Stimulated activated CD8-positive, alpha-beta memory T cell treated with anti-CD3 and anti-CD28 coated beads, Interleukin-12 subunit alpha, Interleukin-12 subunit beta, amount 100 ng/mL, for 24 hours (primary cell): ENCODE measurements around the gene TMEM203.

ENCODE experiments used
- DNase-seq: peaks from one replicate; pipeline ENCODE4 v3.0.0-alpha.2; 2020; ENCODE audit errors: extremely low read depth

Gene TMEM203

DNA sequence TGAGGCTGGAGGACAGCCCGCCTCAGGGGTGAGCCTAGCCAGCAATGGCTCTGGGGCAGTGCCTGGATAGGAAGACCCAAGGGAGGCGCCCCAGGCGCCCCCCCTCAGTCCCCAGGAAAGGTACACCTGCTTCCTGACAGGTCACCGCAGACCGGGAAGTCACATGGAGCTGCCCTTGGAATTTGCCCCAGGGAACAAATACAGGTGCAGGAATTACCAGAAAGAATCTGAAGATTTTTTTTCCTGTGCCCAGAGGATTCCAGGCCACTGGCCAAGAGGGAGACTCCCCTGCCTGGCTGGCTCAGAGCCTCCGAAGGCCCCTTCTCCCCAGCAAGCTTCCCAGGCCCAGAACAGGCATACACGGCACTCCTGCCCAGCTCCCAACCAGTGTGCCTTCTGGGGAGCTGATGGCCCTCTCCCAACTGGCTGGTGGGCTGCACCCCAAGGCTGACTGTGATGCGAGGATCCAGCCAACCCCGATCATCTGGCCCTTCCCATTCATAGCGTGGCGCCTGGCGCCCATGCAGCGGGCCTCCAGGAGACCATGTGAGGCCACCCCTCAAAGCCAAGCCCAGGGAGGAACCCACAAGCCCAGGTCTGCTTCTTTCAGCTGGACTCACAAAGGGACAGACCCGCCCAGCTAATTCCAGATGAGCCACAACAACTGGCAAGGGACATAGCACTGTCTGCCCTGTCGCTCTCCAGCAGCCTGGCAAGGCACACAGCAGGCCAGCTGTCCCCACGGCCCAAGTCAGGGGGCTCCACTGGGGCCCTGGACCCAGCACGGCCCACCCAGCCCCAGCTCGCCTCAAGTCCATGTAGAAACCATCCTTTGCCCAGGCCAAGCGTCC is 7.2 kb downstream of the TMEM203 start:
- DNase-seq, result no peak

DNA sequence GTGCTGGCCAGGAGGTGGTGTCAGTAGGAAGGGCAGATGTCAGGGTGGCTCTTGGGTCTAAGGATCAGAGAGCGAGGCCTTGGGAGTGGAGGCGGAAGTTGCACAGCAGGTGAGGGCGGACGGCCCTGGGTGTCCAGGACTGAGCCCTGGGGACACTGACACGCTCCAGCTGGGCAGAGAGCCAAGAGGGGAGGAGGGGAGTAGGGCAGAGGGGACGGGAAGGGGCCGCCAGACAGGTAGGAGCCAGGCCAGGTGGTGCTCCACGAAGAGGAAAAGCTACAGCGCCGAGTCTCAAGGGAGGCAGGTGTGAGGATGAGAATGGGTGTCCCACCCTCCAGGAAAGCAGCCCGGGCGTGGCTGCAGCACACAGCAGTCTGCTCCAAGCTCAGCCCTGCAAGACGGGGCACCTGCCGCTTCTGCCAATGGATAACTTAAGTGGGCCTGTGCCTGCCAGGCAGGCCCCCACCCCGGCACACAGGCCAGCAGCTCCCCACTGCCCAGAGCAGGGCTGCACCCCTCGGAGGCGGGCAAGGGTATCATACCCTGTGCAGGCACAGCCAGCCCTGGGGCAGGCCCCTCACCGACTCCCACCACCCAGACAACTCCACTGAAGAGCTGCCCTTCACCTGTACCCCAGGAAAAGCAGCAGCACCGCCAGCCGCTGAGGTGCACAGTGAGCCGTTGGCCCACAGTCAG is 9.8 kb downstream of the TMEM203 start:
- no peak for DNase-seq

DNA sequence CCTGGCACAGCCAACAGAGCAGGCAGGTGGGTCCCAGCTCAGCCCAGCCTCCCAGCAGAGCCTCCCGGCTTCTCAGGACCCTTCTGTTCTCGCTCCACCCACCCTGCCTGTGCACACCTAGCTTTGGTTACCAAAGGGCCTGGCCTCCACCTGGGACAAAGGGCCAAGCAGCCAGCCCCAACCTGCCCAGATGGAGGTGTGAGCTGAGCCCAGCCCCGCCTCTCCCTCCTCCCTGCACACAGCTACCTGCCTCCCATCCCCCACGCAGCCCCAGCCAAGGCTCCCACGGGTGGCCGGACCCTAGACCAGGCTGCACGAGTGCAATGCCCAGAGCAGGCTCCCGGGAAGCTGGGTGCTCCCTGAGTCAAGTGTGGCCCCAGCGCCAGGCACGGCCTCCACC is 10.5 kb downstream of the TMEM203 start:
- no peak for DNase-seq

DNA sequence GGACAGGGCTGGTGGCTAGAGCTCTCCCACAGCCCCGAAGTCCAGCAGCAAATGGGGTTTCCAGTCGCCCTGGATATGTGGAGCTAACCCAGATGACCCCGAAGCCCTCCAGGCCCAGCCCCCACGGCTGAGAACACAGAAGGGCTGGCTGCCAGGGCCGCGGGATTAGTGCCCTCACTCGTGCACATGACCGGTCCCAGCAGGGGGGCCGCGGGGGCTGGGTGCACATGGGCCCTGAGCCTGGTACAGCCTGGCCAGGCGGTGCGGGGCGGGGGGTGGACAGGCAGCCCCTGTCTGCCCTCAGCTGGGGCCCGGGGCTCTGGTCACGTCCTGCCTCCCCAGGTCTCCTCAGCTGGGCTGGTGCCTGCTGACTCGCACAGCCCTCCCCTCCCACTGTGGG is 11.1 kb downstream of the TMEM203 start:
- no peak for DNase-seq

DNA sequence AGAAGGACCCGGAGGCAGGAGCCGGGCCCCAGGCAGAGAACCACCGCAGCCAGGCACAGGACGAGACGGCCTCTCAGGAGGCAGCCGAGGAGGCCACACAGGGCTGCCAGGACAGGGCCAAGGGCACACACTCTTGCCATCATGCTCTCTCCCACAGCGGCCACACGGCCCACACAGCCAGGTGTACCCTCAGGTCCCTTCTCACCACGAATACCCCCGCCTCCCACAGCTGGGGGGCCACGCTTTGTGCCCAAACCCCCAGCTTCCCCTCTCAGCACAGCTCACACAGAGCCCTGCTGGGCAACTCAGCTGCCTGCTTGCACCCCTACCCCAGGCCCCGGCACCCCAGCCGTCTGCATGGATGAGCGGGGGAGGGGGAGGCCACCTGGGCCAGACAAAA is 11.7 kb downstream of the TMEM203 start:
- no peak for DNase-seq

DNA sequence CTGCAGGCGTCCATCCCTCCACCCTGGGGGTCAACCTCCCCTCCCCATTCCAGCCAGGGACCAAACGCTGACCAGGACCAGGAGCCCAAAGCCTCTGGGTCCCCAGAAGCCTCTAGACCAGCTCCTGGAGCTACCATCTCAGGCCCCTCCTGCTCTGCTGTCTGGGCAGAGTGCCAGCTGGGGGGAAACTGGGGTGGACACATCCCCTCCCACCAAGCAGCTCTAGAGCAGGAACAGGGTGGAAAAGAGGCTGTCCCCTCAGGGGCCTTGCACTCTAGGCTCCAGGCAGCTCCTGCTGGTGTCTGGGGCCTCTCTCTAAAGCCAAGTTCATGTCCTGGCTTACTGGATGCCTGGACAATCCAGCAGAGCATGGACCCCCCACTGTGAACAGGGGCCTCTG is 12.6 kb downstream of the TMEM203 start:
- no peak for DNase-seq

DNA sequence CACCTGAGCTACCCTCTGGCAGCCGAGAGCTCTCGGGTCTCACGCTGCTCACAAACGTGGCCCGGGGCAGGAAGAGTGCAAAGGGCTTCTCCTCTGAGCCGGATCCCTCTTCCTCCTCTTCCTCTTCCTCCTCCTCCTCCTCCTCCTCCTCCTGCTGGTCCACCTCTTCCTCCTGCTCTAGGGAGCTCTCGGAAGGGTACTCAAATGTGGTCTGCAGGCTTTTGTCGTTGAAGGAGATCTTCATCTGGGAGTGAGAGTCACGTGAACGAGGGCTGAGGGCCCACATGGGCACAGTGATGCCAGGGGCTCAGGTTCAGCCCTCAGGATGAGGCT is 13.0 kb downstream of the TMEM203 start:
- DNase-seq, result no peak

DNA sequence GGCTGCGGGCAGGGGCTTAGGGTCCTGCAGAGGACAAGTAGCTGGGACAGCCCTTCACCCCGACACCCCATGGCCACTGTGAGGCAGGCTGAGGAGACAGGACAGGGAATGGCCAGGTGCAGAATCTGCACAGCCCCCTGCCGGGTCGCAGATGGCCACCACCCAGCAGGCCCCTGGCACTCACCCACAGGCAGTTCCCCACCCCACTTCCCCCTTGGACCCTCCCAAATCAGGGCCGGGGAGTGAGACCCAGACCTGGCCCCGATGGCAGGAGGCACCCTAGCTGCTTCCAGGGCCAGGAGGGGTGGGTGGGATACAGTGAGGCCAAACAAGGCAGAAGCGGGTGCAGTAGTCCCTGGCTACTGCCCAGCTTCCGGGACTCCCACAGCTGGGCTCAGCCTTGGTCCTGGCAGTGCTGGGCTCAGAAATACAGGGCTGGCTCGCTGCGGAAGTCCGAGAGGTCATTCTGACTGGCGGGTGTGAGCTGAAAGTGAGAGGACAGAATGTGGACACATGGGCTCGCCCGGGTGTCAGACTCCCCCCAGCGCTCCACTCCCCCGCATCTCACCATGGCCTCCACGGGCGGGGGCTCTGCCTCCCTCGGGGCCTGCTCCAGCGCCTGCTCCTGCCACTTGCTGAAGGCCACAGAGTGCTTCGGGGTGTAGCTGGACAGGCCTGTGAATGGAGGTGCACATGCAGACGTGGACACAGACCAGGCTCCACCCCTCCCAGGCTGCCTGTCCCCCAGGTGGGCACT is 13.6 kb downstream of the TMEM203 start:
- DNase-seq, result no peak

DNA sequence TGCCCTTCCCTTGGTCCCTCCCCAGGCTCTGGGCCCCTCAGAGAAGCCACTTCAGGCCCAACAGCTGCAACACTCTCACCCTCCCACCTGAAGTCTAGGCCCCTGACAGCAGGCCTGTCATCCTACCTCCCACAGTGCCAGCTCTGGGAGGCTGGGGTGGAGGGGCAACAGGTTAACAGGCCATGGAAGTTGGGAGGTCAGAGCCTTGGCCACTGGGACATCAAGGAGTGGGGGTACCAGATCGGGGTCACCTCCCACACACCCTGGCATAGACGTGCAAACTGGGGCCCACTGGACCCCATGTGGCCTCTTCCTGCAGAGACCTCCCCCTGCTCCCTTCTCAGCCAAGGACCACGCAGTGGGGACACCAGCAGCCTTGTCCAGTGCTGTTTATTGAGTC is 14.2 kb downstream of the TMEM203 start:
- no peak for DNase-seq

DNA sequence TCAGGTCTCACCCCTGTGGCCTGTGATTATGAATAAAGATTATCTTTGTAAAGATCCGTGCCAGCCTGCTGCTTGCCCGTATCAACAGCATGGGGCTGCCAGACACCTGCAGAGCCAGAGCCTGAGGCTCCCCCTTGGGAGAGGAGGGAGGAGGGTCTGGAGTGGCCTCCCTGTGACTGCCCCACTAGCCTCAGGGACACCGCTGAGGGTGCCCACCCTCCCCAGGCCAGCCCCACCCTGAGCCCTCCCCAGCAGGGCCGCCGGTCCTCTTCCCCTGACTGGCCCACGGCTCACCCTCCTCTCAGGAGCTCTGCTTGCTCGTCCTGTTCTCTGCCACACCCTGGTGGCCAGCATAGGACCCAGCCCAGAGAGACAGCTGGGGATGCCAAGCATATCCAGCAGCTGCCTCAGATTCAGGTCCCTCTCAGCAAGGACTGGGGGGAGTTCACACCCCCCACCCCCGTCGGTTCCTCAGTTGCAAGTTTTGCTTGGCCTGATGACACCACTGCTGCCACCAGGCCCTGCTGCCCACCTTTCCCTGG is 15.1 kb downstream of the TMEM203 start:
- no peak for DNase-seq

DNA sequence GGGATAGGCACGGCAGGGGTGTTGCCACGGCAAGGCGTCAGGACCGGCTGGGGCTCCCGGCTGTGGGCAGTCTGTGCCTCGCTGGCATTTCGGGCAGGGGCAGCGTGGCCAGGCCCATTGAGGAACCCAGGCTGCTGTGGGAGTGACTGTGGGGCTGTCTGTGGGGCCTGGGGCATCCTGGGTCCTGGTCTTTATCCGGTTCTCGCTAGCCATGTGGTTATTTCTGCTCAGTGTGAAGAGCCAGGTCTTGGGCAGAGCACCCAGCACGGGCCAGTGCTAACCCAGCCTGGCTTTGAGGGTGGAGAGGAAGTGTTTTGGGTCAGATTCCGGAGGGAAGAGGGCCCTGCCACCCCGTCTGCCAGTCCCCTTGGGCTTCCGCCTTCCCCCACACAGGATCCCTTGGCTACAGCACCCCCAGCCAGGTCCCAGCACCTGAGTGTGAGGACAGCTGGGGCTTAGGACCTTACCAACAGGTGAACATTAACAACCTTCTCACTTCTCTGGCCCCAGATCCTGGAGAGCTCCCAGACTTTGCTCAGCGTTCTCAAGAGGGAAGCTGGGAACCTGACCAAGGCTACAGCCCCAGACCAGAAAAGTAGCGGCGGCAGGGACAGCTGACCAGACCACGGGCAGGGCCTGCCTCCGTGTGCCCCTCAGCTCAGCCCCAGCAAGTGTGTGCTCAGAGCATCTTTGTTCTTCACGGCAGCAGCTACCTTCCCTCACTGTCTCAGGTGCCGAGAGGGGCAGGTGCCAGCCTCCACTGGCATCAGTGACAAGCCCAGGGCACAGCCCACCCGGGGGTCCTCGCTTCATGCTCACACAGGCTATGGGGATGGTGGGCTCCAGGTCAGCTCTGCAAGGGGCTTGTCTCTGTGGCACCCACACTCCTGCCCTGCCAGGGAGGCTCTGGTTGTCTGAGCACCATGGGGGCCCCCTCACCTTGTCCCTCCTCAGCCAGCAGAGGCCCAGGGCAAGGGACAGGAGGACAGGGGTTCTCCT is 15.9 kb downstream of the TMEM203 start:
- no peak for DNase-seq

DNA sequence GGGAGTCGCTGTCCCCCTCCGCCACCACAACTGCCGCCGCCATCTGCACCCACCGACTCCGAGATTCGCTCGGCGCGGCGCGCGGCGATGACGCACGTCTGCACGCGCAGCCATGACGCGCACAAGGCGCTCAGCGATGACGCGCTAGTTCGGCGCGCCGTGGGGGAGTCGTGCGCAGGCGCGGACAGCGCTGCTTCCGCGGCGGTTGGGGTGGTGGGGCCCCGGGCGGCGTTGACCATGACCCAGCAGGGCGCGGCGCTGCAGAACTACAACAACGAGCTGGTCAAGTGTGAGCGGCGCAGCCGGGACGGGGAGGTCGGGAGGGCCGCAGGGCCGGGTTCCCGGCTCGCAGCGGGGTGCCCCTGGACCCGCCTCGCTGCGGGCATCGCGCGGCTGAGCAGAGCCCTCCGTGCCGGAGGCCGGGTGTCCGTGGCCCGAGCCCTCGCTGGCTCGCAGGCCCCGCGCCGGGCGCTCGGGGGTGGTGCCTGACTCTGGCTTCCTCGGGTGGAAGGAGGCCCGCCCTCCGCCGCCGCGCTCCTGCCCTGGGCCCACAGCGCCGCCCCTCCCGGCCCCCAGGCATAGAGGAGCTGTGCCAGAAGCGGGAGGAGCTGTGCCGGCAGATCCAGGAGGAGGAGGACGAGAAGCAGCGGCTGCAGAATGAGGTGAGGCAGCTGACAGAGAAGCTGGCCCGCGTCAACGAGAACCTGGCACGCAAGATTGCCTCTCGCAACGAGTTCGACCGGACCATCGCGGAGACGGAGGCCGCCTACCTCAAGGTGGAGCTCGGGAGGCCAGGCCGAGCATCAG is 16.8 kb downstream of the TMEM203 start, which contains the start of the genes ANAPC2 and SSNA1:
Gene ANAPC2, minus strand, starts transcription at position 71 of the 807 bp plus-strand sequence. Its CDS starts 28 bp downstream, at position 43.
Gene SSNA1, plus strand, starts transcription at position 187 of the 807 bp plus-strand sequence. Its CDS starts 51 bp downstream, at position 238.
- DNase-seq, result peak; percentile 84

DNA sequence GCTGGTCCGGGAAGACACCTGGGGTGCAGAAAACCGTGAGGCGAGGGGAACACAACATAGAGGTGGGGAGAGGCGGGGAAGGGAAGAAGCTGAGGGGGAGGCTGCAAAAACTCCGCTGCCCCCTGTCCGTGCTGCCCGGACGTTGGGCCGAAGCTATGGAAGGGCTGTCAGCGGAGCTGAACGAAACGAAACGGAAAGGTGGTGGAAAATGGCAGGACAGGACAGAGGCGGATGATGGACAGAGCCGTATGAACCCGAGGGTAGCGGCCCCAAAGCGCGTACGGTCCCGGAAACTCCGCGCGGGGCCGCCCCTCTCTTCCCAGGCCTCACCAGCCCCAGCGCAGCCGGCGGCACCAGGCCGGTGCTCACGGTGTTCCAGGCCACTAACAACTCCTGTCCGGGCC is 17.4 kb downstream of the TMEM203 start:
- DNase-seq, result no peak

DNA sequence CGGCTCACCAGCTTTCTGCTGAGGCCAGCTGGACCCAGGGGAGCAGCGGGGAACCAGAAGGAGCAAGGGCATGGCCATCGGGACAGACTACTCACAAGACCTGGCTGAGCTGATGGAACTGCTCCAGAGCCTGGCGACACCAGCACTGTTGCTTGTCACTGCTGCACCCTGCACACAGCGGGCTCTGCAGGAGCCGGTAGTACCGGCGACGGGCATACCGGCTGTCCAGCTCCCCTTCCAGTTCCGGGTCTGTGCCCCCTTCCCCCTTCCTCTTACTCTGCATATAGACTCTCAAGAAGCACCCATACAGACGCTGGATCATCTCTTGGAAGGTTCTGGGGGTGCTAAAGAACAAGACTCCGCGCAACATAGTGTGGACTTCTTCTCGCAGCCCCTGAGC is 18.1 kb downstream of the TMEM203 start:
- DNase-seq, result no peak

DNA sequence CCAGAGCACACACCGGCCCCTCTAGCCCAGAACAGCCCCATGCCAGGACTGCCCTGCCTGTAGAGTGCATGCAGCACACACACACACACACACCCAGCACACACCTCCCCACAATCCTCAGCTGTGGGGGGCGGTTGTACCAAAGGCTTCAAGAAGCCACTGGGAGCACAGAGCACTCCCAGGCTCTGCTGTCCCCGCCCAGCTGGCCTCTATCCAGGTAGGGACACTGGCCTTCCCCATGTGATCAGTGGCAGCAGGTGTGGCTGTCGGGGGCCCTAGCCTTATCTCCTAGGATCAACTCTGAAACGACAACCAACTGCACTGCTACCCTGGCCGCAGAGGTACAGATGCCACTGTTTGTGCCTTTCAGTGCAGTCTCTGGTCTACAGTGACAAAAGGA is 19.1 kb downstream of the TMEM203 start:
- no peak for DNase-seq

DNA sequence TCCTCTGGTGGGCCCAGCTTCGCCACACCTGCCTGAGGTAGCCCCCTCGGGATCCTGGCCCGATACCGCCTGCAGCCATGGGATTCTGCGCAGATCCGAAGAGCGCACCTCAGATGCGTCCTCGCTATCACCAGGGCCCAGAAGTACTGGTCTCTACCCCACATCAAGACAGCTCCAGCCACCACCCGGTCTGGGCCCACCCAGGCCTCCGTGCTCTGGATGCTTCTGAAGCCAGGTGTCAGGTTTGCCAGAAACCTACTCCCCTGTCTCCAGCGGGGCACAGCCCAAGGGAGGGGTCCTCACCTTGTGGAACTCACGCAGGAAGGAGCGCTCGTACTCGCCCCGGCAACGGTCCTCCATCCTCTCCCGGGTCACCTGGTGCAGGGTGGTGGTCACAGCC is 19.5 kb downstream of the TMEM203 start:
- DNase-seq, result no peak

DNA sequence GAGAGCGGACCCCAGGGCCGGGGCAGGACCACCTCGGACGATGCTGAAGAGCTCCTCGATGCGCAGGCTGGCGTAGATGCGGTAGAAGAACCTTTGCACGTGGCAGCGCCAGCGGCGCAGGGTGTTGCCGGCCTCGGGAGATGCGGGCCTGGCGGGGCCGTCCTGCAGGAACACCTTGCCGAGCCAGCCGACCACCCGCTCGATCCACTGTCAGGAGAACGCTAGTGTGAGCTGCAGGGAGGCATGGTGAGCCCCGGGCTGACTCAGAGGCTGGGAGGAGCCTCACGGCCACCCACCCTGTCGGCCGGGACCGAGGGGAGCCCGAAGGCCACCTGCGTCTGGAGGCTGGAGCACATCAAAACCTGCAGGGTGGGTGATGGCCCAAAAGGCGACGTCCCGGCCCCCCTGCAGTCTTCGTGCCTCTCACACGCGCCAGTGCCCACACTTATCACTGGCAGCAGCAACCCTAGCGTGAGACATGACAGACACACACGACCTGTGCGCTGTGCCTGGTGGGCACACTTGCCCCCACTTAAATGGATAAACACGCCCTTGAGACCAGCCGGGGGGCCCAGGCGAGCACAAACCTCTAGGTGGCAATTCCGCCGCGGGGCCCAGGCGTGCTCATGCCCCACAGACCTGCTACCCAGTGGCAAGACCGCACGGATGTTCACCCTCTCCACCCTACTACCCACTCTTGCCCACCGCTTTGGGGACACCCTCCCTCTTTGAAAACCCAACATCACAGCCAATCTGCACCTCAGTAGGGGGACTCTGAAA is 20.4 kb downstream of the TMEM203 start:
- no peak for DNase-seq

DNA sequence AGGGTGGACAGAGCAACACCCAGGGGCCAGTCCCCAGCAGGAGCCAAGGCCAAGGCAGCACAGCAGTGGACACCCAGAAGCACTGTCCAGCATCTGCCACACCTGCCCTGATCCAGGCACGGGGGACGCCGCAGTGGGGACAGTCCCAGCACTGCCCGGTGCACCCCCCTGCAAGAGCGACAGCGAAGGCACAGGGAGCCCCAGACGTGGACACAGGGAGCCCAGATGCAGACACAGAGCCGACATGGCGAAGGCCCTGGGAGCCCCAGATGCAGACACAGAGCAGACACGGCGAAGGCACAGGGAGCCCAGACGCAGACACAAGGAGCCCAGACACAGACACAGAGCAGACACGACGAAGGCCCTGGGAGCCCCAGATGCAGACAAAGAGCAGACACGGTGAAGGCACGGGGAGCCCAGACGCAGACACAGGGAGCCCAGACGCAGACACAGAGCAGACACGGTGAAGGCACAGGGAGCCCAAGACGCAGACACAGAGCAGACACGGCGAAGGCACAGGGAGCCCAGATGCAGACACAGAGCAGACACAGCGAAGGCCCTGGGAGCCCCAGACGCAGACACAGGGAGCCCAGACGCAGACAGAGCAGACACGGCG is 21.4 kb downstream of the TMEM203 start:
- DNase-seq, result no peak

DNA sequence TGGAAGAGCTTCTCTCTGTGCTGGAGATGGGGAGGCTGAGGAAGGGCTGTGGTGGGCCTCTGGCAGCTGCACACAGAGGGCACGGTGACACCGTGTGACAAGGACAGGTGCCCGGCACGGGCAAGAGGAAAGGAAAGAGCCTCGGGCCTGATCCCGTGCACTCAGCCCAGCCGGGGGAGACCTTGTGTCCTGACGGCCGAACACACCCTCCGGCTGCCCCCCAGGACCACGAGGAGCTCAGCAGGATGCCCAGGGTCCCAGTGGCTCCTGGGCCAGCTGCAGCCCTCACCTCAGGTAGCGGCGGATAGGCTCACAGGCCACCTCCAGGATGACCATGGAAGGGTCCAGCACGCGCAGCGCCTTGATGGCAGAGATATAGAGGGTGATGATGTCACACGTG is 22.6 kb downstream of the TMEM203 start:
- no peak for DNase-seq
